Peyer's patch (tissue), 4 donors: Measurements from ENCODE around the gene SLC26A11.

ENCODE experiments used
- CTCF ChIP-seq, 6 experiments: fragments of 450-650 bp in 4 of 6; fragments of 200-600 bp in 2 of 6; sonication (generic) in 1 of 6; IDR thresholded peaks; one replicate each; pipeline ENCODE4 v1.5.1; 2017 to 2019; ENCODE audit warnings: antibody characterized with exemption in 6 of 6, mild to moderate bottlenecking in 3 of 6, moderate library complexity in 1 of 6
- POLR2A ChIP-seq, 2 donors: fragments of 450-650 bp; IDR thresholded peaks; one replicate each; pipeline ENCODE4 v1.5.1; 2017; ENCODE audit warnings: antibody characterized with exemption in 2 of 2, mild to moderate bottlenecking in 2 of 2, moderate library complexity in 2 of 2

DNA sequence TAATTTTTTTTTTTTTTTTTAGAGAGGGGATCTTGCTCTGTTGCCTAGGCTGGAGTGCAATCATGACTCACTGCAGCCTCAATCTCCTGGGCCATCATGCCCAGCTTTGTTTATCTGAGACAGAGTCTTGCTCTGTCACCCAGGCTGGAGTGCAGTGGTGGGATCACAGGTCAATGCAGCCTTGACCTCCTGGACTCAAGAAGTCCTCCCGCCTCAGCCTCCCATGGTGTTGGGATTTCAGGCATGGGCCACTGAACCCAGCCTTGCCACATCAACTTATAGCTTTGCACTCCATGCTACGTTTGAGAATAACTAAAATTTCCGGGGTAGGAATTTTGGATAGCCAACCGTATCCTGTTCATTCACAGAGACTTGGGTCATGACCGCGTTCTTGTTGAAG, 71.0 kb downstream of the SLC26A11 start:
- TF ChIP-seq POLR2A (IDR thresholded peaks at IDR 0.05): no peak
- TF ChIP-seq CTCF (IDR thresholded peaks at IDR 0.05): no peak
